Sigmoid colon (tissue), 7 donors: ENCODE measurements around the gene LPIN1. TPM values are rescaled to one million over a fixed set of nuclear protein-coding genes. Genes with fewer than 3 reads are reported as not detected.

Experiments used
- DNase-seq: peaks from one replicate; pipeline ENCODE4 v3.0.0-alpha.2; 2019
- H3K27ac ChIP-seq, 4 donors: fragments of 200-600 bp; sonication (generic); one replicate each; pipeline ENCODE4 v1.5.1; 2016 to 2019; ENCODE audit warnings: mild to moderate bottlenecking in 1 of 4
- H3K27me3 ChIP-seq, 3 donors: fragments of 200-600 bp; sonication (generic); one replicate each; pipeline ENCODE4 v1.5.1; 2019; ENCODE audit warnings: mild to moderate bottlenecking in 1 of 3
- H3K36me3 ChIP-seq, 4 donors: fragments of 200-600 bp; sonication (generic); one replicate each; pipeline ENCODE4 v1.5.1; 2016 to 2019
- H3K4me1 ChIP-seq, 4 donors: fragments of 200-600 bp; sonication (generic); one replicate each; pipeline ENCODE4 v1.5.1; 2017 to 2019
- H3K4me3 ChIP-seq, 4 donors: fragments of 200-600 bp; sonication (generic); one replicate each; pipeline ENCODE4 v1.5.1; 2017 to 2019; ENCODE audit warnings: mild to moderate bottlenecking in 2 of 4, moderate library complexity in 1 of 4
- H3K9me3 ChIP-seq, 4 donors: fragments of 200-600 bp in 3 of 4; sonication (generic) in 3 of 4; one replicate each; pipeline versions ENCODE4 v1.5.1 to v1.6.1; 2013 to 2019
- CTCF ChIP-seq, 4 experiments: fragments of 450-650 bp in 3 of 4; fragments of 200-600 bp in 1 of 4; IDR thresholded peaks; one replicate each; pipeline ENCODE4 v1.5.1; 2016 to 2019; ENCODE audit warnings: antibody characterized with exemption in 4 of 4, mild to moderate bottlenecking in 3 of 4, moderate library complexity in 2 of 4
- EP300 ChIP-seq, 4 donors: sonication (generic); formaldehyde crosslinking; IDR thresholded peaks; one replicate each; pipeline ENCODE4 v1.6.1; 2017; ENCODE audit warnings: antibody characterized with exemption in 4 of 4
- POLR2A ChIP-seq, 2 donors: fragments of 450-650 bp; IDR thresholded peaks; one replicate each; pipeline ENCODE4 v1.6.1; 2016; ENCODE audit warnings: antibody characterized with exemption in 2 of 2, mild to moderate bottlenecking in 2 of 2, moderate library complexity in 2 of 2
- POLR2AphosphoS5 ChIP-seq, 4 donors: sonication (generic); formaldehyde crosslinking; IDR thresholded peaks; one replicate each; pipeline ENCODE4 v1.6.1; 2017; ENCODE audit warnings: antibody characterized with exemption in 4 of 4
- WGBS, 2 donors: extraction: QIAGEN DNeasy Blood & Tissue Kit; methylation state at CpG; one replicate each; pipeline ENCODE4 v1.1.7; 2013; 5-methylcytosine and 5-hydroxymethylcytosine counted together
- intact Hi-C: fragments of 100-400 bp; cut with DNase I; formaldehyde crosslinking; loops from one replicate; pipeline ENCODE4 v1.15.1; 2023
- polyA plus RNA-seq, 3 donors: library from polyadenylated mRNA; stranded (reverse); fragments of 200-250 nt; gene quantifications; one replicate each; pipeline ENCODE4 v1.2.3, GENCODE V29; 2013
- total RNA-seq, 4 donors: library from RNA; depleted of rRNA; stranded (reverse); fragments of >200 nt; gene quantifications; one replicate each; pipeline ENCODE4 v1.1.0, GENCODE V29; 2016
- donor health status: healthy with polysubstance abuse.
- donor health status: Bipolar disorder and iron deficiency.
- donor health status: healthy.

LPIN1 gene
- total and polyA plus RNA-seq, 7 donors, result 4.2 to 37.4 (median 28.2) TPM

- Histone ChIP-seq H3K27me3 (no peaks in the 10 kb centered on the region), H3K27ac (no peak overlapping the region), H3K36me3 (peaks cover under 1 to 53% (median 20%) of the 10 kb centered on the region in 4 donors), H3K9me3 (no peaks in the 10 kb centered on the region), H3K4me3 (no peak overlapping the region), H3K4me1 (peaks cover 0 to 33% (median 27%) of the 10 kb centered on the region in 4 donors)
- DNase-seq, result peak; percentile 87
- TF ChIP-seq POLR2A (IDR thresholded peaks at IDR 0.05) (no peak), POLR2AphosphoS5 (IDR thresholded peaks at IDR 0.05) (no peak), EP300 (IDR thresholded peaks at IDR 0.05) (no peak), CTCF (IDR thresholded peaks at IDR 0.05) (peak; percentile 91 to 98 (median 95))
- 27% methylated on average over 23 of the region's 23 CpGs for WGBS, 2 donors
- intact Hi-C loops, result loop anchor here (1.0 to 2.0 kb wide), 3 partner anchors 32 to 300 kb away; no protein-coding TSS in a partner anchor
Observed at GRCh38 chr2:11778923-11779757, 32.7 kb downstream of the LPIN1 start.

- TF ChIP-seq CTCF (IDR thresholded peaks at IDR 0.05), result no peak
- no peak for TF ChIP-seq POLR2AphosphoS5 (IDR thresholded peaks at IDR 0.05)
- no peak for TF ChIP-seq POLR2A (IDR thresholded peaks at IDR 0.05)
- no peak for TF ChIP-seq EP300 (IDR thresholded peaks at IDR 0.05)
- Histone ChIP-seq H3K27me3 (no peaks in the 10 kb centered on the region), H3K4me3 (no peak overlapping the region), H3K9me3 (no peaks in the 10 kb centered on the region), H3K27ac (no peak overlapping the region), H3K36me3 (peaks cover 0 to 66% (median 30%) of the 10 kb centered on the region in 4 donors), H3K4me1 (peaks cover 0 to 34% (median 26%) of the 10 kb centered on the region in 4 donors)
- intact Hi-C loops, result no loop called here
- no peak for DNase-seq
- 98 to 99% methylated on average over 3 of the region's 3 CpGs for WGBS, 2 donors
Observed at GRCh38 chr2:11781602-11782001, 35.2 kb downstream of the LPIN1 start.

DNA sequence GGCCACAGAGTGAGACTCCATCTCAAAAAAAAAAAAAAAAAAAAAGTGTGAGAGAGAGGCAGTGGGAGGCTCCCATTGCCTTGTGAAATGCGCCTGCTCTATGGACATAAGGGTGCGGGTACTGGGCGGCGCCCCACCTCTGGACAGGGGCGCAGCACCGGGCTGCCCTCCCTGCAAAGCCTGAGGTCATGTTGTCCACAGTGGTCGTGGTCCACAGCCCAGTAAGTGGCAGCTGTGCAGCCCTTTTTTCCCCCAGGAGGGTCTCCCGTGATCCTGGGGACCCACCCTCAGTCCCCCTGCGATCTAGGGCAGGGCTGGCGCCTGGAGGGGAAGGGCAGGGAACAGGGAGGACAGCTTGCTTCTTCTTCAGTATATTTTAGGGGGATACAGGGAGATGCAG is 37.8 kb downstream of the LPIN1 start:
- Histone ChIP-seq H3K27me3 (no peaks in the 10 kb centered on the region), H3K27ac (no peak overlapping the region), H3K4me1 (peaks cover 0 to 10% (median 5%) of the 10 kb centered on the region in 4 donors), H3K36me3 (peaks cover 5 to 92% (median 50%) of the 10 kb centered on the region in 4 donors), H3K9me3 (no peaks in the 10 kb centered on the region), H3K4me3 (no peak overlapping the region)
- intact Hi-C loops, result no loop called here
- 88 to 89% methylated on average over 10 of the region's 10 CpGs for WGBS, 2 donors
- no peak for DNase-seq
- TF ChIP-seq POLR2A (IDR thresholded peaks at IDR 0.05), result no peak
- TF ChIP-seq EP300 (IDR thresholded peaks at IDR 0.05), result no peak
- TF ChIP-seq POLR2AphosphoS5 (IDR thresholded peaks at IDR 0.05), result no peak
- no peak for TF ChIP-seq CTCF (IDR thresholded peaks at IDR 0.05)

- WGBS, 2 donors, result 48 to 53% methylated on average over 50 of the region's 50 CpGs
- no peaks in the 10 kb centered on the region for H3K9me3 ChIP-seq
- no peak overlapping the region for H3K27ac ChIP-seq
- intact Hi-C loops, result no loop called here
- no peaks in the 10 kb centered on the region for H3K27me3 ChIP-seq
- H3K4me1 ChIP-seq, result peaks cover 0 to 10% (median 3%) of the 10 kb centered on the region in 4 donors
- H3K4me3 ChIP-seq, result peak overlapping the region in 3 of 4 donors; percentile 27 to 42 (median 38)
- peaks cover 5 to 92% (median 51%) of the 10 kb centered on the region in 4 donors for H3K36me3 ChIP-seq
- peak; percentile 74 for DNase-seq
- TF ChIP-seq POLR2AphosphoS5 (IDR thresholded peaks at IDR 0.05) (peak in 1 of 4 donors; percentile 12), CTCF (IDR thresholded peaks at IDR 0.05) (peak; percentile 67 to 96 (median 86)), EP300 (IDR thresholded peaks at IDR 0.05) (no peak)
Observed at GRCh38 chr2:11784747-11785610, 38.5 kb downstream of the LPIN1 start.
